Smooth muscle cell (in vitro differentiated cells): ENCODE measurements around the gene TBC1D9. TPM values are rescaled to one million over a fixed set of nuclear protein-coding genes. Genes with fewer than 3 reads are reported as not detected.

Source experiments
- DNase-seq: peaks from one replicate; lab custom pipeline; 2025; ENCODE audit not compliant: unreplicated experiment; lab: John Stamatoyannopoulos, UW
- H2AFZ ChIP-seq: fragments of 200-600 bp; sonication (generic); 2 replicates; pipeline ENCODE4 v1.6.0; 2016; ENCODE audit warnings: antibody characterized with exemption, low read depth, mild to moderate bottlenecking
- H3F3A ChIP-seq: fragments of 200-600 bp; sonication (generic); 2 replicates; pipeline ENCODE4 v1.6.0; 2017; ENCODE audit warnings: antibody characterized with exemption, low read depth
- H3K27ac ChIP-seq: fragments of 200-600 bp; sonication (generic); 2 replicates; pipeline ENCODE4 v1.5.1; 2016; ENCODE audit warnings: low read depth, mild to moderate bottlenecking
- H3K27me3 ChIP-seq: fragments of 200-600 bp; sonication (generic); 2 replicates; pipeline ENCODE4 v1.6.1; 2016; ENCODE audit warnings: low read depth, mild to moderate bottlenecking
- H3K36me3 ChIP-seq: fragments of 200-600 bp; sonication (generic); 2 replicates; pipeline ENCODE4 v1.5.1; 2016; ENCODE audit warnings: low read depth
- H3K4me1 ChIP-seq: fragments of 200-600 bp; sonication (generic); 2 replicates; pipeline ENCODE4 v1.5.1; 2016; ENCODE audit warnings: low read depth
- H3K4me2 ChIP-seq: fragments of 200-600 bp; sonication (generic); 2 replicates; pipeline ENCODE4 v1.6.0; 2016; ENCODE audit warnings: mild to moderate bottlenecking
- H3K4me3 ChIP-seq: fragments of 200-600 bp; sonication (generic); 2 replicates; pipeline ENCODE4 v1.5.1; 2016; ENCODE audit warnings: mild to moderate bottlenecking
- H3K79me2 ChIP-seq: fragments of 200-600 bp; sonication (generic); 2 replicates; pipeline ENCODE4 v1.6.0; 2016; ENCODE audit warnings: low read depth, mild to moderate bottlenecking
- H3K9ac ChIP-seq: fragments of 200-600 bp; sonication (generic); 2 replicates; pipeline ENCODE4 v1.6.0; 2016; ENCODE audit warnings: low read depth
- H3K9me3 ChIP-seq: fragments of 200-600 bp; sonication (generic); replicated peaks from 2 replicates; pipeline ENCODE4 v1.5.1; 2016; ENCODE audit warnings: low read depth
- H4K20me1 ChIP-seq: fragments of 200-600 bp; sonication (generic); 2 replicates; pipeline ENCODE4 v1.6.0; 2016; ENCODE audit warnings: low read depth
- CTCF ChIP-seq: fragments of 200-600 bp; sonication (generic); IDR thresholded peaks from 2 replicates; pipeline ENCODE4 v1.5.1; 2017; ENCODE audit warnings: borderline replicate concordance, mild to moderate bottlenecking, antibody characterized with exemption; ENCODE audit not compliant: insufficient read depth, poor library complexity, severe bottlenecking
- WGBS: methylation state at CpG from one replicate; pipeline ENCODE4 v1.1.7; 2016; ENCODE audit warnings: low lambda C conversion rate; 5-methylcytosine and 5-hydroxymethylcytosine counted together
- polyA plus RNA-seq: library from polyadenylated mRNA; unstranded; fragments of >200 nt; fragmentation: Nextera tagmentation; extraction: Ambion mirVana; gene quantifications from 2 replicates; pipeline ENCODE4 v1.2.1, GENCODE V29; 2016
- total RNA-seq: library from RNA; depleted of rRNA; stranded (reverse); fragments of >200 nt; gene quantifications from 2 replicates; pipeline ENCODE4 v1.2.3, GENCODE V29; 2014

The TBC1D9 gene
- total and polyA plus RNA-seq, 2 experiments from 2014 or later, result 9.1 to 39.5 TPM

GRCh38 chr4:140762202-140762601 lies 6.0 kb upstream of the TBC1D9 start:
- Histone ChIP-seq H3K4me2 (no peak overlapping the region), H3K4me3 (no peak overlapping the region), H3K9me3 (no peaks in the 10 kb centered on the region), H2AFZ (no peak overlapping the region), H3F3A (peaks cover 5% of the 10 kb centered on the region), H3K9ac (no peak overlapping the region), H4K20me1 (no peaks in the 10 kb centered on the region), H3K27me3 (no peaks in the 10 kb centered on the region), H3K36me3 (no peaks in the 10 kb centered on the region), H3K79me2 (no peaks in the 10 kb centered on the region), H3K27ac (no peak overlapping the region), H3K4me1 (peaks cover 5% of the 10 kb centered on the region)
- 65% methylated on average over 3 of the region's 3 CpGs for WGBS
- no peak for TF ChIP-seq CTCF
- no peak for DNase-seq

- Histone ChIP-seq H3K79me2 (peaks cover 37% of the 10 kb centered on the region), H3K9me3 (no peaks in the 10 kb centered on the region), H3F3A (peaks cover 9% of the 10 kb centered on the region), H4K20me1 (peaks cover 8% of the 10 kb centered on the region), H3K4me2 (peak overlapping the region; percentile 93), H3K4me3 (peak overlapping the region; percentile 97), H3K27ac (peak overlapping the region; percentile 96), H3K36me3 (no peaks in the 10 kb centered on the region), H3K9ac (peak overlapping the region; percentile 97), H3K4me1 (peaks cover 18% of the 10 kb centered on the region), H2AFZ (peak overlapping the region; percentile 98), H3K27me3 (no peaks in the 10 kb centered on the region)
- no peak for DNase-seq
- TF ChIP-seq CTCF, result no peak
- 30% methylated on average over 3 of the region's 3 CpGs for WGBS
Observed at GRCh38 chr4:140757232-140757630, 1.0 kb upstream of the TBC1D9 start.

- no peaks in the 10 kb centered on the region for H3K9me3 ChIP-seq
- H3K4me3 ChIP-seq, result peak overlapping the region; percentile 97
- H3F3A ChIP-seq, result peaks cover 9% of the 10 kb centered on the region
- peak overlapping the region; percentile 96 for H3K27ac ChIP-seq
- H4K20me1 ChIP-seq, result peaks cover 9% of the 10 kb centered on the region
- under 1% methylated on average over 68 of the region's 74 CpGs for WGBS
- peak overlapping the region; percentile 93 for H3K4me2 ChIP-seq
- peak; percentile 29 for DNase-seq
- H3K9ac ChIP-seq, result peak overlapping the region; percentile 97
- H3K79me2 ChIP-seq, result peaks cover 51% of the 10 kb centered on the region
- H3K27me3 ChIP-seq, result no peaks in the 10 kb centered on the region
- peaks cover 18% of the 10 kb centered on the region for H3K4me1 ChIP-seq
- H3K36me3 ChIP-seq, result no peaks in the 10 kb centered on the region
- H2AFZ ChIP-seq, result peak overlapping the region; percentile 98
- TF ChIP-seq CTCF, result peak; percentile 10
Observed at GRCh38 chr4:140755774-140756318, 339 bp downstream of the TBC1D9 start.
